ENCODE measurements around the gene DXO.

GRCh38 chr6:31971279-31971992, 502 bp downstream of the DXO start:
- TF ChIP-seq MYBL2 (CRISPR knock-in tag; IDR thresholded peaks at IDR 0.05) (no peak), CTCF (IDR thresholded peaks at IDR 0.05) (no peak), TP53 (CRISPR knock-in tag; IDR thresholded peaks at IDR 0.05) (no peak), PRRX2 (CRISPR knock-in tag; IDR thresholded peaks at IDR 0.05) (no peak), KAT7 (CRISPR knock-in tag; IDR thresholded peaks at IDR 0.05; ENCODE audit: borderline replicate concordance) (no peak)
- TF ChIP-seq, protein P1, sequence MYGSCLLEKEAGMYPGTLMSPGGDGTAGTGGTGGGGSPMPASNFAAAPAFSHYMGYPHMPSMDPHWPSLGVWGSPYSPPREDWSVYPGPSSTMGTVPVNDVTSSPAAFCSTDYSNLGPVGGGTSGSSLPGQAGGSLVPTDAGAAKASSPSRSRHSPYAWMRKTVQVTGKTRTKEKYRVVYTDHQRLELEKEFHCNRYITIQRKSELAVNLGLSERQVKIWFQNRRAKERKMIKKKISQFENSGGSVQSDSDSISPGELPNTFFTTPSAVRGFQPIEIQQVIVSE (CRISPR knock-in tag; IDR thresholded peaks at IDR 0.05; ENCODE audit: borderline replicate concordance): no peak
